ENCODE data around the gene ANKMY1.
"Not testable (repeated sequence)": the region's sequence is repeated elsewhere in the genome, so short reads cannot be mapped to it uniquely, and the experiment has no call there.

Gene ANKMY1

DNA sequence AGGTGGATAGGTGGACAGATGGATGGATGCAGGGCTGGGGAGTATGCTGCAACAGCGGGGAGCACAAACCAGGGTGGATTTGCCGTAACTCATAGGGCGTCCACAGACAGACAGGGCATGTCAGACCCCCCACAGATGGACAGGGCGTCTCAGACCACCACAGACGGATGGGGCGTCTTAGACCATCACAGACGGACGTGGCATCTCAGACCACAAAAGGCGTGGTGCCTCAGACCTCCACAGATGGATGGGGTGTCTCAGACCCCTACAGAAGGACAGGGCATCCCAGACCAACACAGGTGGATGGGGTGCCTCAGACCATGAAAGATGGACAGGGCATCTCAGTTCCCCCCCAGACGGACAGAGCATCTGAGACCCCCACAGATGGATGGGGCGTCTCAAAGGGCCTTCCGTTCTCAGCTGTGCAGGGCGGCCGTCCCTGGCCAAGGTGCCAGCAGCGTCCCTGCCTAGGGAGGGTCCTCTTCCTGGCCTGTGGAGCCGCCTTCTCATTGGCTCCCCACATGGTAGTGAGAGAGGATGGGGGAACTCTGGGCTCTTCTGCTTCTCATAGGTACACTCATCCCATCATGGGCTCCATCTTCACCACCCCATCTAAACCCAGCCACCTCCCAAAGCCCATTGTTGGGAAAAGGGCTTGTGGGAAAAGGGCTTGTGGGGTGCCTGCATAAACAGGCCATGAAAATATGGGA lies 2.1 kb downstream of the ANKMY1 start:
- no peak for DNase-seq (ENCODE audit: low spot score)

- no peak for DNase-seq (ENCODE audit: low spot score)
These were observed 2.9 kb downstream of the ANKMY1 start for GRCh38 chr2:240554767-240555493.

DNA sequence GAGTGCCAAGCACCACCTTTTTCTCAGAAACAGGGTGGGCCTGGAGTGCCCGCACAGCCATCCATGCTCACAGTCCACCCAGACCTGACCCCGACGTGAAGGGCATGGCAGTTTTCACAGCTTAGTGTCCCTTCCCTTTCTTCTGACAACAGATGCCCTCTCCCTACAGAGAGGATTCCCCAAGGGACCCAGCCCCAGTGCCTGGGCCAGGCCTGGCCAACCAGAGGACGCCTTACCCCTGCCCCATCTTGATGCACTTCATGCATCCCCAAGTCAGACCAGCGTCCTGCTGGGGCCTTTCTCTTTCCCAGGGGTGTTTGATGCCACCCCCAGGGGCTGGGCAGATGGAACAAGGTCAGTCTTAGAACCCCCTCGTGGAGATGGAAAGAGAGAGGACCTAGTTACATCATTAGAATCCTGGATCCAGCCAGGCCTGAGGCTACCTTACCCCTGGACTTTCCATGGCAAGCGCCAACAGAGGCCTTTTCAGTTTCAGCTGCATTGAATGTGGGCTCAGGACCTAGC lies 3.8 kb downstream of the ANKMY1 start:
- DNase-seq (ENCODE audit: low spot score) = no peak

- no peak for DNase-seq (ENCODE audit: low spot score)
These were observed 6.0 kb downstream of the ANKMY1 start for GRCh38 chr2:240551811-240552210.

DNA sequence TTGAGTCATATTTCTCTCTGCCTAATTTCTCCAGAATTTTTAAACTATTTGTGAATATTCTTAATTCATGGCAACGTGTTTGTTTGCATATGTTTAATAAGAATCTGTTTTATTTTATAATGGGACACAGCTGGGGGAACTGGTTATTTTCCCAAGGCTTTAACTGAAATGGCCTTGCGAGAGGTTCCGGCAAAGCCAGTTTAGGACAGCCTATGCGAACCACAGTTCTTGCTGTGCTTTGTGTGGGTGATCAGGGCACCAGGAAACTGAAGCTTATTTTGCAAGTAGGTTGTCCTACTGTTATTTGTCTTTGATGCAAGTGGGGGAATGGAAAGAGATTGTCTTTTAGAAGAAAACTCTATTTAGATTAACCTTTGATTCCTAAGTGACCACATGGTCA lies 6.5 kb downstream of the ANKMY1 start:
- no peak for DNase-seq (ENCODE audit: low spot score)

- DNase-seq (ENCODE audit: low spot score) = no peak
These were observed 17.9 kb downstream of the ANKMY1 start for GRCh38 chr2:240539906-240540305.

DNA sequence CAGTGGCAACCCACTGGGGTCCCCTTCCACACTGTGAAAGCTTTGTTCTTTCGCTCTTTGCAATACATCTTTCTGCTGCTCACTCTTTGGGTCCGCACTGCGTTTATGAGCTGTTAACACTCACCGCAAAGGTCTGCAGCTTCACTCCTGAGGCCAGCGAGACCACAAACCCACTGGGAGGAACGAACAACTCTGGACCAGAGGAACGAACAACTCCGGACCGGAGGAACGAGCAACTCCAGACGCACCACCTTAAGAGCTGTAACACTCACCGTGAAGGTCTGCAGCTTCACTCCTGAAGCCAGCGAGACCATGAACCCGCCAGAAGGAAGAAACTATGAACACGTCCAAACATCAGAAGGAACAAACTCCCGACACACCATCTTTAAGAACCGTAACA lies 18.7 kb downstream of the ANKMY1 start:
- DNase-seq (ENCODE audit: low spot score) = not testable (repeated sequence)

GRCh38 chr2:240538031-240538780 lies 19.6 kb downstream of the ANKMY1 start:
- no peak for DNase-seq (ENCODE audit: low spot score)

DNA sequence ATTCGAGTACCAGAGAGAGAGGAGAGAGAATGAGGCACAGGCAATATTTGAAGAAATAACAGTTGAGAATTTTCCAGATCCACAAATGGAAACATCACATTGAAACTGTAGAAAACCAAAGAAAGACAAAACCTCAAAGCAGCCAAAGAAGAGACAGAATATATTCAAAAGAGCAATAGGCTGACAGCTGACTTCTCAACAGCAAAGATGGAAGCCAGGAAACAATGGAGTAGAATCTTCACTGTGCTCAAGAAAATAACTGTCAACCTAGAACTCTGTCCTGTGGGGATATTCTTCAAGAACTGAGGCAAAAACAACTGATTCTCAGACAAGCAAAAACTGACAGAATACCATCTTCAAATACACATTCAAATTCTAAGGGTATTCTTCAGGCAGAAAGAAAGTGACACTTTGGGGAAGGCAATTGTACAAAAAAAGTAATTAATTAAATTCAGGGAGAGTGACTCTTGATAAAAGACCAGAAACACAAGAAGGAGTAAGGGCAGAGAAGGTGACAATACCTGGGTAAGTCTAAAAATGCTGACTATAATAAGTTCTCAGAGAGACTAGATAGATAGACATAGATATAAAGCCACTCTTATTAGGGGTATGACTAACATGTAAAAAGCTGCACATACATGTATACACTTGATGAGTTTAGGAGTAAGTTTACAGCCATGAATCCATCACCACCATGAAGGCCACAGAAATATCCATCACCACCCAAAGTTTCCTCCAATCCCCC lies 25.6 kb downstream of the ANKMY1 start:
- no peak for DNase-seq (ENCODE audit: low spot score)

DNA sequence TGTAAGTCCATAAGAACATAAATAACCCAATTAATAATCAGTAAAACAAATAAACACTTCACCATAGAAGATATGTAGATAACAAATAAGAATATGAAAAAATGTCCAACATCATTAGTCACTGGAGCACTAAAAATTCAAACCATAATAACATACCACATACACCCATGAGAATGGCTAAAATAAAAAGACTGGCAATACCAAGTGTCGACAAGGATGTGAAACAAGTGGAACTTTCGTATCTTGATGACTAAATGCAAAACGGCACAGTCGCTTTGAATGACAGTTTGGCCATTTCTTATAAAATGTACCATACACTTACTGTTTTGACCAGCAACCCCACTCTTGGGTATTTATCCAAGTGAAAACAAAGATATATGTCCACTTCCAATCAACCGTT lies 26.8 kb downstream of the ANKMY1 start:
- DNase-seq (ENCODE audit: low spot score) = no peak

DNA sequence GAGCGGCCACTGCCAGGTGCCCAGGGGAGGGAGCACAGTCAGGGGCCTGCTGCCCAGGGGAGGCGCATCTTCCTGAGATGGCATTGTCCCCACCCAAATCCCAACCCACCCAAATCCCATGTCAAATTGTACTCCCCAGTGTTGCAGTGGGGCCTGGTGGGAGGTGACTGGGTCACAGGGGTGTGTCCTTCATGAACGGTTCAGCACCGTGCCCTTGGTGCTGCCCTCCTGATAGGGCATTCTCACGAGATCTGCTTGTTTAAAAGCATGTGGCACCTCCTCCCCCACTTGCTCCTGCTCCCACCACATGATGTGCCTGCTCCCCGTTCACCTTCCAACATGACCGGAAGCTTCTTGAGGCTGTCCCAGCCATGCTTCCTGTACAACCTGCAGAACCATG lies 27.6 kb downstream of the ANKMY1 start:
- no peak for DNase-seq (ENCODE audit: low spot score)

DNA sequence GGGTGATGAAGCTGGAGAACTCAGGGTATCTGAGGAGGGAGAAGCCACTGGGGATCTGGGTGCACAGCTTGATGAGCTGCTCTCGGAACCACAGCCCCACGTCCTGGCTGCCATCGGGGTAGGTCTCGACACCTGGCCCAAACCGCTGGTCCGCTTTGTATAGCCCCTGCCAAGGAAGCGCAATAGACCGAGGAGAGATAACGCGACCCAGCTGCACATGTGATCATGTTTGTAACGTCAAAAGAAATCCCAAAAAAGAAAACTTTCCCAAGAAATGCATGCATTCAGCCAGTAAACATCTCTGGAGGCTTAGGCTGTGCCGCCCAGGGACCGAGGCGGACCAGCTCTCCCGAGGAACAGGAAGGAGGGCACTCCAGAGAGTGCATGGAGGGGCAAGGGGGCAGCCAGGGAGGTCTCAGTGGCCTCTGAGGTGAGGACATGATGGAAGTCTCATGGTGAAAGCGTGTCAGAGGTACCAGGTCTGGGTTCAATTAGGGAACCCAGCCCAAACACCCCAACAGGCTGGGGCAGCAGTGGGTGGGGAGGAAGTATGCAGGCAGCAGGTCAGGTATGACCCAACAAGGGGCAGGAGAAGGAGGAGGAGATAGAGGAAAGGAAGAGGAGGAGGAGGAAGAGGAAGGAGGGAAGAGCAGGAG lies 28.3 kb downstream of the ANKMY1 start:
- DNase-seq (ENCODE audit: low spot score) = no peak

DNA sequence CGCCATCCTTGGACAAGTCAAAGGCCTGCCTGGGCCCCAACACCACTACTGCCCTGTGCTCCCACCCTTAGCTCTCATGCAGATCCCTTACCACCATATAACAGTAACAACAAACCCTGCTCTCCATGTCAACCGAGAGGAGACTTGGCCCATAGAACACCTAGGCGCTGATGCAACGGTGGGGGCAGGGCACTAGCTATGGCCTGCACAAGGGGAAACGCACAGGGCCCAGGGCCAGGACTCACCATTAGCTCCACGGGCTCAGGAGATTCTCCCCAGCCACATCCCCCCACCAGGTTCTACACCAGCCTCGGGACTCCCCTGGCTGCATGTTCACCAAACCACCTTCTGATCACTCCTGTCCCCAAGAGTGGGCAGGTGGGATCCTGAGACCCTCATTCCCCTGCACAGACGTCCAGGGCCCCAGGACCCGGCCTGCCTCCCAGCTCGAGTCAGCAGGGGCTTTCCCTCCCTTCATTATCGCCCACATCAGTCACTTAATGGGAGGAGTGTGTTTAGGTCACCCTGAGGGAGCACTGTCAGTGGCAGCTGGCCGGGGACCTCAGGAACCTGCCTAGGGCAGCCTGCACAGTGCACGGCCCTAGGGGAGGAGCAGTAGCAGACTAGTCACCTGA lies 29.3 kb downstream of the ANKMY1 start:
- no peak for DNase-seq (ENCODE audit: low spot score)

DNA sequence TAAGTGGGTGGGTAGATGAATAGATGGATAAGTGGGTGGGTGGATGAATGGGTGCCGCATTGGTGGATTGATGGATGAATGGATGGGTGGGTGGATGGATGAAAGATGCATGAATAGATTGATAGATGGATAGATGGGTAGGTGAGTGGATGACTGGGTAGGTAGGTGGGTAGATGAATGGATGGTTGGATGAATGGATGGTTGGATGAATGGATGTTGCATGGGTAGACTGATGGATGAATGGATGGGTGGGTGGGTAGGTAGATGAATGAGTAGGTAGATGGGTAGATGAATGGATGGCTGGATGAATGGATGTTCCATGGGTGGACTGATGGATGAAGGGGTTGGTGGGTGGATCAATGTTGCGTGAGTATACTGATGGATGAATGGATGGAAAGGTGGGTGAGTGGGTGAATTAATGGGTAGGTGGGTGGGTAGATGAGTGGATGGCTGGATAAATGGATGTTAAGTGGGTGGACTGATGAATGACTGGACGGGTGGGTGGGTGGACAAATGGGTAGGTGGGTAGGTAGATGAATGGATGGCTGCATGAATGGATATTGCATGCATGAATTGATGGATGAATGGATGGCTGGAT lies 30.5 kb downstream of the ANKMY1 start:
- no peak for DNase-seq (ENCODE audit: low spot score)

- no peak for DNase-seq (ENCODE audit: low spot score)
These were observed 31.3 kb downstream of the ANKMY1 start for GRCh38 chr2:240526521-240526920.

GRCh38 chr2:240525802-240526201 lies 32.0 kb downstream of the ANKMY1 start:
- no peak for DNase-seq (ENCODE audit: low spot score)

DNA sequence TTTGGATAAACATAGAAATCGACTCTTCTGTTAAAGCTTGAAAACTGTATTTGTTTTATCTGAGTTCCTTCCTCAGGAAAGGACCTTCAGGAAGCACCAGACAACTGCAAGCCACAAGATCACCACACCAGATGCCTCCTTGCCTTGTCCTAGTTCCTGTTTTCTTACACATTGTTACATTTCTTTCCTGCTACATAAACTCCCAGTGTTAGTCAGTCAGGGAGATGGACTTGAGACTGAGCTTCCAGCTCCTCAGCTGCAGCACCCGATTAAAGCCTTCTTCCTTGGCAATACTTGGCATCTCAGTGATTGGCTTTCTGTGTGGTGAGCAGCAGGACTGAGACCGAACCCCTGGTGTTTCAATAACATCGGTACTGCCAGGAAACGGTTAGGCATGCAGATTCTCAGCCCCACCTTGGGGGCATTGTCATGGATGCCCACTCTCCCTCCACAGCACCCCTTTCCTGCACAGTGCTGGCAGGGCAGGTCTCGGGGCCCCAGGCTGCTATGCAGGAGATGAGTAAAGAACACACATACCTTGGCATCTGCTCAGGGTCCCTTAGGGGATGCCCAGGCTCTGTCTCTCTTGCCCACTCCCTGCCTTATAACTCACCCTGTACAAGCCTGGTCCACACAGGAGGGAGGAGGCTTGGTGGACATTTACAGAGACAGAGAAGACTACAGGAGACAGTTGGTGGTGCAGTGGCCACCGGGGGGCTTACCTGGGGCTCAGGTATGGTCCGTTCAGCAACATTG lies 32.6 kb downstream of the ANKMY1 start:
- DNase-seq (ENCODE audit: low spot score) = no peak

DNA sequence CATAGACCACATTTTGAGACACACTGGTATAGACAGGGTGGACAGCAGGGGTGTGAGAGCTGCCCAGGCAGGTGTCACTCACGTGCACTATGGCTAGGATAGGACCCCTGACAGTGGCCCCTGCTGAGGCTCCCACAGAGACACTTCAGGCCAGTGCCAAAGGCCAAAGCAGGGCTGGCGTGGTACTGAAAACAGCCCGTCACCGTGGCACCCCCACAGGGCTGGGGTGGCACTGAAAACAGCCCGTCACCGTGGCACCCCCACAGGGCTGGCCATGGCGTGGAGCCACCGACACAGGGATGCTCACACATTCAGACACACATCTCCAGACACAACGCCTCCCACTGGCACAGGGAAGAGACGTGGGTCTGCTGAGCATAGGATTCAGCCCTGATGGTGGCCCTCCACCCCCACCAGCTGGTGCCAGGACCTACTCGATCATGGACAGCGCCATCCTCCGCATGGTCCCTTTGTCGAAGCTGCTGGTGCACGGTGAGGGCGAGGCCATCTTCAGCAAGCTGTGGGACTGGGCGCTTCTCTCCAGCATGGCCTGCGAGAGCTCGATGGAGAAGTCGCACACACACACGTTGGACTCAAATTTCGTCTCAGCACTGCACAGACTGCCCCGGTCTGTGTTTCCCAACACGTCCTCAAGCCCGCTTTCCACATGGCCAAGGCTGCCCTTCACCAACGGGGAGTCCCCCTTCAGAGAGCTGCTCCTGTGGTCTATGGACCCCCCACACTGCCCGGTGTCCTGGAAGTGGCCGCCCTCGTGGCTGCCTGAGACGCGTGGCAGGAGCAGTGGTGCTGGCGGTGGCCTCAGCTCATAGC lies 34.1 kb downstream of the ANKMY1 start:
- DNase-seq (ENCODE audit: low spot score) = no peak

DNA sequence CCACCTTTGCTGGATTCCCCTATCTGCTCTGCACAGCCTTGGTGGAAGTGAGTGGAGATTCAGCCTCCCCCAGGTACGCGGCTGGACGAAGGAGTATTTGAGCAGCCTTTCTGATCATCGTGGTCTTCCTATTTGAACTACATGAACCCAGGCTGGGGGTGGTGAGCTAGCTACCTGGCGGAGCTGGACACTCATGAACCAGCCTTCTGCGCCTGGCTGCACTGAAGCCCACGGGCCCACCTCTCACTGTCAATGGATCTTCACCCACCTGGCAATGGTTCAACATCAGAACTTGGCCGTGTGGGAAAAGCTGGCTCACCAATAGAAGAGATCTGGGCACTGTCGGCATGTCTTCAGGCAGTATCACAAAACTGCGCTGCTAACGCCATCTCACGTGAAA lies 35.4 kb downstream of the ANKMY1 start:
- DNase-seq (ENCODE audit: low spot score) = no peak

Data from CD4-positive, alpha-beta T cell treated with Interleukin-6 at 100 ng/mL for 8 hours (primary cell).